Renal cortex interstitium (tissue), 11 donors: Measurements from ENCODE around the gene SERPINB6. TPM values are rescaled to one million over a fixed set of nuclear protein-coding genes. Genes with fewer than 3 reads are reported as not detected.
"Not testable (repeated sequence)": the region's sequence is repeated elsewhere in the genome, so short reads cannot be mapped to it uniquely, and the experiment has no call there.

Source experiments
- DNase-seq, 11 donors: peaks; one replicate each; pipeline ENCODE4 v3.0.0-alpha.2; 2013; ENCODE audit warnings: low read depth in 9 of 11, low spot score in 4 of 11; ENCODE audit errors: extremely low read depth in 1 of 11
- polyA plus RNA-seq, 3 donors: library from polyadenylated mRNA; unstranded; fragments of 120-200 nt; gene quantifications; one replicate each; pipeline ENCODE4 v1.2.1, GENCODE V29; 2013; ENCODE audit not compliant: insufficient read length in 3 of 3

Gene SERPINB6
- polyA plus RNA-seq, 3 donors: 82.8 to 98.8 (median 84.5) TPM

DNA sequence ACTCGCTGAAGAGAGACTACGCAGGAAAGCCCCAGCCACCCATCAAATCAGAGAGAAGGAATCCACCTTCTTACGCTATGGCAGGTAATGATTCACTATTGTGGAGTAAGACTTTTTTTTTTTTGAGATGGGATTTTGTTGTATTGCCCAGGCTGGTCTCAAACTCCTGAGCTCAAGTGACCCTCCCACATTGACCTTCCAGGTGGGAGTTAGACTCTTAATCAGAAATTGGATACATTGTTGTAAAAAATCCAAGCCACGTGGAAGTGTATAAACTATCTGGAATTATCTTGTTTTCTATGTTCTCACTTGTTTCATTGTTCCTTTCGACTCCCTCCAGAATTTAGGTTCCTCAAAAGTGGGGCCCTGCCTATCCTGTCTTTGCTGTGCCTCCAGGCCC is 35.1 kb upstream of the SERPINB6 start:
- DNase-seq: peak in 1 of 11 donors; percentile 17

DNA sequence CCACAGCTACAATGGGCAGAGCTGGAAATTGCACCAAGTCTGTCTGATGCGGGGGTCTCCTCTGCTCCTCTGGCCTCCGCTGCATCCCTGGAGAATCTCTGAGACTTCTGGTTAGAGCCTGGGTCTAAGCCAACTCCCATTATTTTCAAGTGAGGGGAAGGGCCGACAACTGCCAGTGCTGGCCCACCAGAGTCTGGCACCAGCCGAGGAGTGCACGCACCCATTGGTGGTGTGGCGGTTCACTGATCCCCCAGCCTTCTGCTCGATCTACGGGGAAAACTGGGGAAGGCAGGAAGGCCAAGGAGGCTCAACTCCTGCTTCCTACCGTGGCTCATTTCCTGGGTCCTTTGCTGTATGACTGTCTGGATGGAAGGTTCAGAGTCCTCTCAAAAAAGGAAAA is 34.5 kb upstream of the SERPINB6 start:
- no peak for DNase-seq

DNA sequence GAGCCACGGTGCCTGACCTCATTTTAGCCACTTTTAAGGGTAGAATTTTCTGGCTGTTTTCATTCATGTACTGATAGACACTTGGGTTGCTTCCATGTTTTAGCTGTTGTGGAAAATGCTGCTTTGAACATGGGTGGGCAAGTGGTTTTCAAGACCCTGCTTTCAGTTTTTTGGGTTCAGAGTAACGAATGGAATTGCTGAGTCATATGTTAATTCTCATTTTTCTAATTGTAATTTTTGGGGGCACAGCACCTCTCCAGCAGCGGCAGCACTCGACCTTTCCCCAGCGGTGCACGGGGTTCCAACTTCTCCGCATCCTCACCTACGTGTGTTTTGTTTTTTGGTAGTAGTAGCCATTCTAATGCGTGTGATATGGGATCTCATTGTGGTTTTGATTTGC is 33.7 kb upstream of the SERPINB6 start:
- DNase-seq: no peak

DNA sequence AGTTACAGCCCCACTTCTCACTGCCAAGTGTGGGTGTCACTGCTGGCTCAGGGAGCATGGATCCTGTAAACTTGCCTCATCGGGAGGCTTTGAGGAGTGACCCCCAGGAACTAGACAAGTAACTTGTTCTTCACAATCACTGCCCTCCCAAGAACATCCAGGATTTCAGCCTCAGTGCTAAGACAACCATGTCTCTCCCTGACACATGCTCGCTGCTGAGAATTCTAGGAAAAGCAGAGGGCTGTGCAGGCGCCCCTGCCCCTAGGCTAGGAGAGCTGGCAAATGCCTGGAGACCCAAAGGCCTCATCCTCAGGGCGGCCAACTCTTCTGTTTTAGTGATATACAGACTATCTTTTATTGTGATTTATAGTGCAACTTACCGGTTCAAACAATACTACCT is 31.9 kb upstream of the SERPINB6 start:
- DNase-seq: not testable (repeated sequence)

DNA sequence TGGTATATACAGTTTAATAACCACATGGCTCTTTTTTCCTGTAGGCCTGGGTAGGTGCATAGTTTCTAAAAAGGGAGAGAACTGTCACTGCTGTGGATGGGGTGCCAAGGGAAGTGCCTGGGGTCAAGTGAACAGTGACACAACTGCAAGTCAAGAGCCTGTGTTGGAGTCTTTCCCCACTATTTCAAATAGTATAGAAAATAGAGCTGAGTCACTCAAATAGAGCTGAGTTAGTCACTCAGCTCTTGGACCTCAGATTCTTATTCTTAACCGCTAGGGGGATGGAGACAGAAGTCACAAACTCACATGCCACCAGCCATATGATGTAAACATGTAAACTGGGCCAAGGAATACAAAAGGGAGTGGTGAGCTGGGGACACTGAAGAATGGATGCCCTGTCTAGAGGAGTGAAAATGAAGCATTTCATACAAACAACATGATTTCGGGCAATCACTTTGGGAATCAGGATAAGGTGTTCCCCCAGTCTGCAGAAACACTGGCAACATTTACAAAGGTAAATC is 30.5 kb upstream of the SERPINB6 start:
- peak in 1 of 11 donors; percentile 31 for DNase-seq

DNA sequence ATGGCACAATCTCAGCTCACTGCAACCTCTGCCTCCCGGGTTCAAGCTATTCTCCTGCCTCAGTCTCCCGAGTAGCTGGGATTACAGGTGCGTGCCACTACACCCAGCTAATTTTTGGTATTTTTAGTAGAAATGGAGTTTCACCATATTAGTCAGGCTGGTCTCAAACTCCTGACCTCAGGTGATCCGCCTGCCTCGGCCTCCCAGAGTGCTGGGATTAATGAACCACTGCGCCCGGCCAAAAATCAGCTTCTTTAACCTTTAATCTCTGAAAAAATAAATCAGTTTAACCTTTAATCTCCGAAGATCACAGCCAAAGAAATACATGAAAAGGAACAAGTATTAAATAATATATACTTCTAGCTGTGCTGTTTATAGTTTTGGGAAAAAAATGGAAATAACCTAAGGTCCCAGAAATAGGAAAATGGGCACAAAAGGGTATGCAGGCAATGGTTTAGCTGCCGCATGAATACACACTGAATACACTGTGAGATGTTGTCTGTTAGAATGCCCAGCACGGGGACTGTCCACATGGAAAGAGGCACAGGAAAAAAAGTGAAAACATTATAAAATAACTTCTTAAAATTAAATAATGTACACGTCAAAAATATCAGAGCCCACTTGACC is 29.9 kb upstream of the SERPINB6 start:
- no peak for DNase-seq

DNA sequence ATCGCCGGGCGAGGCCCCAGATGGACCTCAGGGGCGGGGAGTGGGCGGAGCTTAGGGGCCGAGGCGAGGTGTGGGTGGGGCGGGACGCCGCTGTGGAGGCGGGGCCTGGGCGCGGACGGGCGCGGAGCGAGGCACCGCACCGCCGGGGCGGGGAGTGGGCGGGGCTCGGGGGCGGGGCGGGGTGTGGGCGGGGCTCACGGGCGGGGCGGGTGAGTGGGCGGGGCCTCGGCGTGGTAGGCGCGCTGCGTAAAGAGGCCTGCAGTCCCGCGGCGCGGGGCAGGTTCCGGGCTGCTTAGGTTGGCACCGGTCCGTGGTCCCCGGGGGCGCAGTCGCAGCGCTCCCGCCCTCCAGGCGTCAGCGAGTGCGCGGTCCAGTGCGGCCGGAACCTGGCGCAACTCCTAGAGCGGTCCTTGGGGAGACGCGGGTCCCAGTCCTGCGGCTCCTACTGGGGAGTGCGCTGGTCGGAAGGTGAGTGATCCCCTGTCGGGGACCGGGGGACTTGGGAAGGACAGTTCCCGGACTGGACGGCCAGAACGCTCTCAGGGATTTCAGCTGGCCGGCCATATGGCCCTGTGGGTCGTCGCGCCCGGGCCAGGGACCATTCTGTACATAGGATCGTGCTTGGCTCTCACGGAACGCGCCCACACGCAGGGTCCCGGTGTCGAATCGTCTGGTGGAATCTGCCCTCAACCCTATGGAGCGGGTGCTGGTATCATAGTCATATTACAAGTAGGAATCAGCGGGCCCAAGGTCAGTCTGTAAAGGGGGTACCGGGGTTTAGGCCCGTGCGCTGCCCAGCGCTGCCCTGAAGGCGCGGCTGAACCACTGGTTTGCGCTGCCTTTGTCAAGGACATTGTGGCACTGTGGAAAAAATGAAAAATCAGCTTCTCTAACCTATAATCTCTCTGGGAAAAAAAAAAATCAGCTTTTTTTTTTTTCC is 28.5 kb upstream of the SERPINB6 start, which contains the start of gene NQO2:
Gene NQO2 (plus strand): TSS at position 277 of the 940 bp plus-strand sequence. CDS start 6,659 bp downstream, outside the sequence.
- peak in 7 of 11 donors; percentile 63 to 83 (median 79) for DNase-seq

DNA sequence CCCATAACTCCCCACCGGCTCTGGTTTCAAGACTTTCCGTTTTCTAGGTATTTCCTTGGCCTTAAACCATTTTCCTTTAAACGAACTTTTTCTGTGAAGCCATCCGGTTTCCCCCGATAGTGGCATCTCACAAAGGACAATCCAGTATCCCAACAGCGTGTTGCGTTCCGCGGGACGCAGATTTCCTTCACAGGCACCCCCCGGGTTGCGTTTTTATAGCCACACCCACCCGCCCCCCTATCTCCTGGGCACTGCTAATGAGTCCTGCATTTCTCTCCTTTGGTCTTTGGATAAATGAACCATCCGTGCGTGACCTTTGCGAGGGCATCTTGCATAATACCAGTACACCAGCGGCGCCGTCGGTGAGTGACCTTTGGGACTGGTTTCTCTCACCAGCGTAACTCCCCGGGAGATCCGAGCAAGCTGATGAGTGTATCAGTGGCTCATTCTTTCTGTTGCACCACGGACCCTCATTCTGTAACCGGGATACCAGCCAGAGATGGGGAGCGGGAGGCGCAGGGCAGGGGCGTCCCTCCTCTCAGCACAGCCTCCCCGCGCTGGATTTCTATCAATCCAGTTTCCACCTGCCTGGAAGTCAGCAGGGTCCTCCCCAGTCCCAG is 27.7 kb upstream of the SERPINB6 start:
- peak in 1 of 11 donors; percentile 60 for DNase-seq

DNA sequence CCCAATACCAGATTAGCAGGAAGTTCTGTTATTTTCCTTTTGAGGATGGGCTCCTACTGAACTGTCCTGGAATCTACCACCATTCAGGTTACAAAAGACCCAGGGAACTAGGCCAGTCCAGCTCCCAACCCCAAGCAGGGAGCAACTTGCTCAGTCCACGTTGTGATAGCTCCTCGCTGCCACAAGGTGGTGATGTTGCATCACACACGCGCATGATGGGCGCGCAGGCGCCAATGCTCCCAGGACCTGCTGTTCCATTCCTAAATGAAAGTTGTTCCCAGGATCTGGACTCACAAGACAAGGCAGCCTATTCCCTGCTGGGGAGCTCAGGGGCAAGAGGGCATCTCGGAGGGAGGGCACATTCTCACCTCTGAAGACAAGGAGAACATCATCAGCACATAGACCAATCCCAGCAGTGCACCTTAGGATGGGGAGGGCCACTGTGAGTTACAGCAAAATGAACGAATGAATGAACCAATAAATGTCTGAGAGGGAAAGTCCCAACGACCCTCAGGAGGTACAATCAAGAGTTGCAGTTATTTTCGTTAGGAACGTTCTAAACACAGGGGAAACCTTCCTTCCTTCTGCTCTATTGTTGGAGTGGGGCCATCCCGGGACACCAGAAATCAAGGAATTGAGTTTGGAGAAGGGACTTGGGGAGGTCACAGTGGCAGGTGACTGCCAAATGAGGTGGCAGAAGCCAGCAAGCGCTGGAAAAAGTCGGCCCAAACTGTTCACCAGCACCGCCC is 27.1 kb upstream of the SERPINB6 start:
- not testable (repeated sequence) for DNase-seq

DNA sequence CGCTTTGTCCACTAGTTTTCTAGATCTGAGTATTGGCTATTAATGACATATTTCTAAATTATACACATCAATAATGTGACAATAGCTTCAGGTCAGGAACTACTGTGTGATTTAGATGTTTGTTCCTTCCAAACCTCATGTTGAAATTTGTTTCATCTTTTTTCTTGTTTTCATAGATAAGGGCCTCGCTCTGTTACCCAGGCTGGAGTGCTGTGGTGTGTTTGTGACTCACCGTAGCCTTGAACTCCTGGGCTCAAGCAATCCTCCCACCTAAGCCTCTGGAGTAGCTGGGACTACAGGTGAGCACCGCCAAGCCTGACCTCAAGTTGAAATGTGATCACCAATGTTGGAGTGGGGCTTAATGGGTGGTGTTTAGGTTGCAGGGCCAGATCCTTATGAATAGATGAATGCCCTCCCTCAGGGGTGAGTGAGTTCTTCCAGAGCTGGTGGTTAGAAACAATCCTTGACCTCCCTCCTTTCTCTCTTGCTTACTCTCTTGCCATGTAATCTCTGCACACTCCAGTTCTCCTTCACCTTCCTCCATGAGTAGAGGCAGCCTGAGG is 22.5 kb upstream of the SERPINB6 start:
- DNase-seq: no peak

DNA sequence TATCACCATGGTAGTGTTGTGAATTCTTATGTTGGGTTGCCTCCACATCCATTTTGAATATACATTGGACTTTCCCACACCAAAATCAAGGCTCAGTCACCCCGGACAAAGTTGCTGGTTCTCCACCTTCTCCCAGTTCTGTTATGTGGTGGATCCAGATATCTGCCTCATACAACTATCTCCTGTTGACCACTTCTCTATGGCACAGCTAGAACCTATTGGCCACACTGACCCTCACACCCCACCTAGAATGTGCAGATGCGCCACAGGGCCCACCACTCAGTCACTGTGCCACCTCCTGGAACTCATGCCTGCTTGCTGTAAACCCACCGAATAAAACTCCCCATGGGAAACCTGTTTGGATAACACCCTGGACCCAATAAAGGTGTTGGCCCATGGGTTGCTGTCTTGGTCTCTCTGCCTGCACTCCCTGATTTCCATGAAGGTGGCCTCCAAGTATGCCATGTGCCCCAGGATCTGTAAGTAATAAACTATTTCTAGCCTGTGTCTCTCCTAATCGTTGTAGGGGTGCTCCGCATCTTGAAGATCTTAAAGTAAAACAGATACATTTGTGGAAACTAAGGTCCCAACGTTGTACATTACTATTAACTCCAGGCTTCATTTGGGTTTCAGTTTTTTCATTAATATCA is 21.1 kb upstream of the SERPINB6 start:
- no peak for DNase-seq

DNA sequence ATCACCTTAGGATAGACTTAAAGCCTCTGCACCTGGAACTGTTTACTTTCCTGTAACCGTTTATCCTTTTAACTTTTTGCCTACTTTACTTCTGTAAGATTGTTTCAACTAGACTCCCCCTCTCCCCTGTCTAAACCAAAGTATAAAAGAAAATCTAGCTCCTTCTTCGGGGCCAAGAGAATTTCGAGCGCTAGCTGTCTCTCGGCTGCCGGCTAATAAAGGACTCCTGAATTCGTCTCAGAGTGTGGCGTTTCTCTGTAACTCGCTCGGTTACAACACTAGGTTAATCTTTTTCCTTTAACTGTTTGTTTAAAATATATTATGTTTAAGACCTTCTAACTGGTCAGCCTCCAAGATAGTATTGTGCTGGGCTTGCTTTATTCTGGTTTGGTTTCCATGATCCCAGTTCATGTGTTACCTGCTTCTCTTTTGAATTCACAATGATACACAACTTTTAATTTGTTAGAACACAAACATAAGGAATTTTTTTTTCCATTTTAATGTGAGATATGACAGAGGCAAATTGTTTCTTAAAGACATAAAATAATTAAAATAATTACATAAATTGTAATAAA is 19.7 kb upstream of the SERPINB6 start:
- no peak for DNase-seq

DNA sequence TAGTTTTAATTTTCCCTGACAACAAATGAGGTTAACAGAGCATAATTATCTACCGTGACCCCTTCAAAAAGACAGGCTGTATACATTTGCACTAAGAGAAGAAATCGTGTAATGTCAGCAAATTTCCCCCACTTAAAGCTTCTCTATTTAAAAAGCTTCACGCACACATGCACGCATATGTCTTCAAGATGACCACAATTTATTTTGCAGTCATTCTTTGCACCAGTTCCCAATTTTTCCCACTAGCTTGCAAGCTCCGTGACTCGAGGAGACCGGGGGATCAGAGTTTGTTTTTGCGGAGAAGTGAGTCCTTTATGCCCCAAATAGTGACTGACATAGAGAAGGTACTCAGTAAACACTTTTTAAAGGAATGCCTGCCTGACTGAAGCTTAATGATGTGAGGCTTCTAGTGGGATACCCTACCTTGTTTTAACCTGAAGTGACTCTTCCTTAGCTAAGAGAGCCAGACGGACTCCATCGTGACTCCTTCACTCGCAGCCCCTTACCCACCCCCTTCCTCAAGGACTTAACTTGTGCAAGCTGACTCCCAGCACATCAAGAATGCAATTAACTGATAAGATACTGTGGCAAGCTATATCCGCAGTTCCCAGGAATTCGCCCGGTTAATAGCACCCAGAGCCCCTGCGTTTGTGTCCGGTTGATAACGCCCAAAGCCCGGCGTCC is 19.0 kb upstream of the SERPINB6 start:
- DNase-seq: peak in 3 of 11 donors; percentile 59 to 69 (median 62)

DNA sequence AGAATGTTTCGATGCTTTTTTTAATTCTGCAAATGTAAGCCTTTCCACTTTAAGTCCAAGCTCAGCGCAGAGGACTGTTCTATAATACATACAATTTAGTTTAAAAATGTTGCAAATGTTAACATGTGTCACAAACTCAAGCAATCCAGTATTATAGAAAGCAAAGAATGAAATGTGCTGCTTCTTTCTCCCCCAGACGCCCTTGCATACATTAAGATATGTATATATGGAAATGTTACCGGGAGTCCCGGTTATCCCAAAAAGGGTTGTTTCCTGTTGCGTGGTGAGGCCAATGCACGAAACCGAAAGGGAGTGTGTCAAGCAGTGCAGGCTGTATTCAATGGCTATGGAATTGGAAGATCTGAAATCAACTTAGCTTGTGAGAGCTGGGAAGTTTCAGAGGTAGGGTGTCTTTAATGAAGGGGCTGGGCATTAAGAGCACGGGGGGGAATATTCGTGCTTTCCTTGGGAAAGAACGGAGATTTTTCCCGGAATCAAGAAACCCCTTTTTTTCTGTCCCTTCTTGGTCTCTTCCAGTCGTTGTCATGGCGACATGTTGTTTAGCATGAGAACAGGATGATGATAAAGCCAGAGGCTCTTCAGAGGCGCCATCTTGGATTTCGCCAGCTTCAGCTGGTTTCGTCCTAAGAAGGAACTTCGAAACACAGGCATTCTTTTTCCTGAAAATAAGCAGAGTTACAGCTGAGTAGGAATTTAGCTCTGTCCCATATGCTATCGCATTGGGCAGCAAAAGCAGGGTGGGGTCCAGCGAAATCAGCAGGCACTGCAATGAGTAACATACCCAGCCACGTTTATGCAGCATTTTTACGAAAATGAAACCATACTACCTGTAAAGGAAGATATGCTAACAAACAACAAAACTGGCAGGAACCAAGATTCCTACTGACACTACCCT is 18.2 kb upstream of the SERPINB6 start:
- DNase-seq: peak in 10 of 11 donors; percentile 83 to 100 (median 98)

DNA sequence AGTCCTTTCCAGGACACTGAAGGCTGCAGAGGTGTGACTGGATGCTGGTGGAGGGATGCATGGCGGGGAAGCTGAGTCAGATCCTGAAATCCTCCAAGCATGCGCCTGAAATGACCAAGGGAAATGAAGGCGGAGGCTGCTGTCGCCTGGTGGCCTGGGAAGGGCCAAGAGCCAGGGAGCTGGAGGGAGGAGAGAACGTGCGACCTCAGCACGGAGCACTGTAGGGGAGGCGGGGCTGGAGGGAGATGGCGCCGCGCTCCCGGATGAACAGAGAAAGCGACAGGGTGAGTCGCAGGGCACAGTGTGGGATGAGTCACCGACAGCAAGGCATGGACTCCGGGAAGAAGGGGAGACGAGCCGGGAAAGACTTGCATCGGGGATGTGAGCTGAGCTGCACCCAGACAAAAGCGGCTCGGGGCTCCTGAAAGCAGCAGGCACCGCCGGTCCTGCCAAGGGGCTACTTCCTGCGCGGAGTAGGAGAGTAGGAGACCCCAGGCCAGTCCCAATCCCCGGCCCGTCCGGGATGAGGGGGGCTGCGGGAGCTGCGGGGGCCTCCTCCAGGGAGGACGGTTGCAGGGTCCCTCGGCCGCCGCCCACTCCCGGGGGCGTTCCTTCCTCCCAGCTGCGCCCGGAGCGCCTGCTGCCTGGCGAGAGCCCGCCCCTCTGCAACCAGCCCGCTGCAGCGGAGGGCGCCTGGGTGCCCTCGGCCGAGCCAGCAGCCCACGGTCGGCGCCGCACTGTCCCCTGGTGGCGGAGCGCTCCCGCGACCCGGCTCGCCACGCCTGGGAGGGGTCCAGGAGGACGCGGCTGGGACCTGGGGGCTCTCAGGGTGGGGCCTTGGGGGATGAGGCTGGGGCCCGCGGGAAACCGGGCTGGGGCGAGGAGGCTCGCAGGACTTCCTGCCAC is 17.3 kb upstream of the SERPINB6 start:
- DNase-seq: peak in 7 of 11 donors; percentile 84 to 89 (median 86)
